Stomach (tissue), 9 donors: ENCODE data around the gene PHF19. TPM values are rescaled to one million over a fixed set of nuclear protein-coding genes. Genes with fewer than 3 reads are reported as not detected.

Experiments used
- DNase-seq, 2 donors: peaks; one replicate each; pipeline versions ENCODE4 v3.0.0 to v3.0.0-alpha.2; 2013 to 2019
- H3K27ac ChIP-seq, 5 donors: fragments of 200-600 bp in 4 of 5; sonication (generic) in 4 of 5; one replicate each; pipeline ENCODE4 v1.5.1; 2013 to 2019; ENCODE audit warnings: mild to moderate bottlenecking in 1 of 5, moderate library complexity in 1 of 5
- H3K27me3 ChIP-seq, 3 donors: fragments of 200-600 bp; sonication (generic); one replicate each; pipeline ENCODE4 v1.5.1; 2017 to 2019; ENCODE audit warnings: mixed run types in 1 of 3
- H3K36me3 ChIP-seq, 4 donors: fragments of 200-600 bp; sonication (generic); 1 replicate in 3 of 4; 2 replicates in 1 of 4; pipeline ENCODE4 v1.5.1; 2016 to 2019
- H3K4me1 ChIP-seq, 4 donors: fragments of 200-600 bp; sonication (generic); one replicate each; pipeline ENCODE4 v1.5.1; 2016 to 2019
- H3K4me3 ChIP-seq, 4 donors: fragments of 200-600 bp; sonication (generic) in 3 of 4; one replicate each; pipeline ENCODE4 v1.5.1; 2016 to 2019; ENCODE audit warnings: mild to moderate bottlenecking in 1 of 4
- H3K9me3 ChIP-seq, 4 donors: fragments of 200-600 bp; sonication (generic); one replicate each; pipeline ENCODE4 v1.5.1; 2016 to 2019
- EP300 ChIP-seq: sonication (generic); formaldehyde crosslinking; IDR thresholded peaks from one replicate; pipeline ENCODE4 v1.6.1; 2017; ENCODE audit warnings: antibody characterized with exemption
- POLR2A ChIP-seq, 4 donors: fragments of 450-650 bp; IDR thresholded peaks; one replicate each; pipeline ENCODE4 v1.6.1; 2016; ENCODE audit warnings: antibody characterized with exemption in 4 of 4, control low read depth in 2 of 4, mild to moderate bottlenecking in 1 of 4, moderate library complexity in 1 of 4
- POLR2AphosphoS5 ChIP-seq, 3 donors: sonication (generic); formaldehyde crosslinking; IDR thresholded peaks; one replicate each; pipeline ENCODE4 v1.6.1; 2016; ENCODE audit warnings: antibody characterized with exemption in 3 of 3
- WGBS, 5 donors: extraction: QIAGEN DNeasy Blood & Tissue Kit in 3 of 5; methylation state at CpG; one replicate each; pipeline versions ENCODE4 v1.1.5 to v1.1.7; 2013 to 2018; 5-methylcytosine and 5-hydroxymethylcytosine counted together
- intact Hi-C: fragments of 100-400 bp; cut with DNase I; formaldehyde crosslinking; loops from one replicate; pipeline ENCODE4 v1.15.1; 2023; ENCODE audit warnings: low total_unique reads
- polyA plus RNA-seq, 3 donors: library from polyadenylated mRNA; stranded (reverse); fragments of 200-250 nt; gene quantifications; one replicate each; pipeline ENCODE4 v1.2.3, GENCODE V29; 2013
- total RNA-seq, 5 donors: library from RNA; depleted of rRNA; stranded (reverse); fragments of >200 nt; gene quantifications; one replicate each; pipeline versions ENCODE4 v1.1.0 to v1.2.3, GENCODE V29; 2014 to 2016
- TF ChIP-seq, protein P1 (sequence below), 7 experiments: fragments of 450-650 bp in 4 of 7; fragments of 200-600 bp in 3 of 7; sonication (generic) in 3 of 7; IDR thresholded peaks; one replicate each; pipeline ENCODE4 v1.5.1; 2016 to 2019; ENCODE audit warnings: antibody characterized with exemption in 7 of 7, control low read depth in 2 of 7, mild to moderate bottlenecking in 1 of 7
- donor health status: healthy with polysubstance abuse.
- donor health status: Bipolar disorder and iron deficiency.
- donor health status: healthy.

Gene PHF19
- total and polyA plus RNA-seq, 8 donors: 10.7 to 251 (median 27.2) TPM

DNA sequence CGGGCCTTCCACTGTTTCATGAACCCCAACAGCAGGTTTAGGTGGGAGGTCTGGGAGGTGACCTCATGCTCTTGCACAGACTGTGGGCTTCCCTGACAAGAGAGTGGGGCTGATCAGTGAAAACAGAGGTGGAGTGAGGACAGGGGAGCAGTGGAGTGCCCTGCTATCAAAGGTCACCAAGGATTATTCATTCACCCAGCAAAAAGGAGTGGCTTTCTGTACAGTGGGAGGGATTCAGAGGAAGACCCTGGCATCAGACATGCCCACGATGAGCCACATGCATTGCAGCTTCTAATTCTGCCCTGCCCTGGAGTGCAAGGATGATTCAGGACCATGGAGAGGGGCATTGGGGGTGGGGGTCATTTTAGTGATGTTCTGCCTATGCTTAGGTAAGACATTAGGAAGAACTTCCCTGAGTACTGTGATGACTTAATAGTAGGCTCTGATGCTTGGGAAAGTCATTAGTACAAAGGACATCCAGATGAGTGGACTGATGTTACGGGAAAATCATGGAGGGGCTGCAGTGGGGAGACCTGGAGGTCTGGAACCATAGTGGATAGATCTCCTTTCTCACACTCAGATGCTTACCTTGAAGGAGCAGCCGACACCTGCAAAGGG lies 36.8 kb upstream of the PHF19 start:
- TF ChIP-seq EP300: no peak
- no peak for TF ChIP-seq POLR2AphosphoS5 (IDR thresholded peaks at IDR 0.05)
- no peak for TF ChIP-seq POLR2A (IDR thresholded peaks at IDR 0.05)
- TF ChIP-seq, protein P1, sequence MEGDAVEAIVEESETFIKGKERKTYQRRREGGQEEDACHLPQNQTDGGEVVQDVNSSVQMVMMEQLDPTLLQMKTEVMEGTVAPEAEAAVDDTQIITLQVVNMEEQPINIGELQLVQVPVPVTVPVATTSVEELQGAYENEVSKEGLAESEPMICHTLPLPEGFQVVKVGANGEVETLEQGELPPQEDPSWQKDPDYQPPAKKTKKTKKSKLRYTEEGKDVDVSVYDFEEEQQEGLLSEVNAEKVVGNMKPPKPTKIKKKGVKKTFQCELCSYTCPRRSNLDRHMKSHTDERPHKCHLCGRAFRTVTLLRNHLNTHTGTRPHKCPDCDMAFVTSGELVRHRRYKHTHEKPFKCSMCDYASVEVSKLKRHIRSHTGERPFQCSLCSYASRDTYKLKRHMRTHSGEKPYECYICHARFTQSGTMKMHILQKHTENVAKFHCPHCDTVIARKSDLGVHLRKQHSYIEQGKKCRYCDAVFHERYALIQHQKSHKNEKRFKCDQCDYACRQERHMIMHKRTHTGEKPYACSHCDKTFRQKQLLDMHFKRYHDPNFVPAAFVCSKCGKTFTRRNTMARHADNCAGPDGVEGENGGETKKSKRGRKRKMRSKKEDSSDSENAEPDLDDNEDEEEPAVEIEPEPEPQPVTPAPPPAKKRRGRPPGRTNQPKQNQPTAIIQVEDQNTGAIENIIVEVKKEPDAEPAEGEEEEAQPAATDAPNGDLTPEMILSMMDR (IDR thresholded peaks at IDR 0.05): no peak
- no peaks in the 10 kb centered on the region for H3K9me3 ChIP-seq
- H3K27ac ChIP-seq: peak overlapping the region in 2 of 5 donors; percentile 10 to 93
- no peak overlapping the region for H3K4me3 ChIP-seq
- WGBS, 5 donors: 83 to 93% (median 92%) methylated on average over 3 to 4 of the region's 4 CpGs
- H3K36me3 ChIP-seq: peaks cover 0 to 54% (median 41%) of the 10 kb centered on the region in 4 donors
- H3K4me1 ChIP-seq: peaks cover 0 to 43% (median 27%) of the 10 kb centered on the region in 4 donors
- DNase-seq: no peak
- no peaks in the 10 kb centered on the region for H3K27me3 ChIP-seq
- intact Hi-C loops: no loop called here

DNA sequence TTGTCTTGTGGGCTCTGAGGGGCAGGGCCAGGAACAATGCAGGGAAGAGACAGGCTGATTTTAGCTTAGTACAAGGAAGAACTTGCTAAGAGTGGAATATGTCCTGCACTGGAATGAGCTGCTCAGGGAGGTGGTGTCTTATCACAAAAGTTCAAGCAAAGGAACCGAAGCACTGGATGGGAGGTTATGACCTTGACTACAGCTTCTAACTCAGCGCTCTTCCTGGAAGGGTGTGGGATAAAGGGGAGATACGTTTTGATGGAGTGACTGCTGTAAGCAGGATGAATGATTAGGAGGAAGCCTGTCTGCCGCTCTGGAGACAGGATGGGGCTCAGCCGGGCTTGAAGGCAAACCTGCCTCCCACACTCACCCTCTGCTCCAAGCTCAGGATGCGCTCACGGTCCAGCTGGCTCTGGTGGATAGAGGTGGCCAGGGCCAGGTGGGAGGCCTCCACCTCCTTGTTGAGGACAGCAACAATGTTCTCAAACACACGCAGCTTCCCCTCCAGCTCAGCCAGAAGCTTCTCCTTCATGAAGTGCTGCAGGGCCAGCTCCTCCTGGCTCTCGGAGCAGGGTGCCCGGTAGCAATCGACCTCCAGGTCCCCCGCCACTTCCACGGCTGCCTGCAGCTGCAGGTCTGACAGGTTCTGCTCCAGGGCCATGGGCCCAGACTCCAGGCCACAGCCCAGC lies 36.1 kb upstream of the PHF19 start:
- TF ChIP-seq, protein P1 (IDR thresholded peaks at IDR 0.05): no peak
- TF ChIP-seq POLR2AphosphoS5 (IDR thresholded peaks at IDR 0.05): no peak
- TF ChIP-seq POLR2A (IDR thresholded peaks at IDR 0.05): no peak
- TF ChIP-seq EP300: no peak
- Histone ChIP-seq H3K4me1 (peaks cover 0 to 38% (median 24%) of the 10 kb centered on the region in 4 donors), H3K4me3 (no peak overlapping the region), H3K9me3 (no peaks in the 10 kb centered on the region), H3K27me3 (no peaks in the 10 kb centered on the region), H3K36me3 (peaks cover 0 to 58% (median 42%) of the 10 kb centered on the region in 4 donors), H3K27ac (no peak overlapping the region)
- DNase-seq: no peak
- intact Hi-C loops: no loop called here
- 77 to 91% (median 87%) methylated on average over 8 to 13 of the region's 13 CpGs for WGBS, 5 donors

DNA sequence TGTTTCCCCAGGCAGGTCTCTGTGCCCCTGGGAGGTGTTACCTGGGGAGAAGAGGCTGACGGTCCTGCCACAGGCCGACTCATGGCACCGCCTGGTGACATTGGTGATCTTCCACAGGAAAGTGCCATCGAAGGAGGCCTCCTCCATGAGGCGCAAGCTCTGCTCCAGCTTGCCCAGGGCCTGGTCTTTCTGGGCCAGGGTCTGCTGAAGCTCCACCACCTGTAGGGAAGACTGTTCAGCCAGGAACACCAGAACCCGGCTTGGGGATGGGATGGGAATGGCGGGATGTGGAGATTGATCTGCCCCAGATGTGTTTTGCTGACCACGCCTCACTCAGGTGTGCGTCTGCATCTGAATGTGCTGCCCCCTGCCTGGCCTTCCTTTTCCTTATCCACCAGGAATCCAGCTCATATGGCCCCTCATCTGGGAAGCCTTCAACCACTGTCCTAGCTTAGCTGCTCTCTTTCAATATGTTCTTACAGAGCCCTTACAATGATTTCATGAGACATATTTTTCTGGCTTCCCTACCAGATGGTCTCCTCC lies 34.4 kb upstream of the PHF19 start:
- Histone ChIP-seq H3K4me3 (no peak overlapping the region), H3K4me1 (peaks cover 0 to 24% (median 16%) of the 10 kb centered on the region in 4 donors), H3K36me3 (peaks cover 0 to 57% (median 42%) of the 10 kb centered on the region in 4 donors), H3K27ac (no peak overlapping the region), H3K27me3 (no peaks in the 10 kb centered on the region), H3K9me3 (no peaks in the 10 kb centered on the region)
- DNase-seq: no peak
- intact Hi-C loops: no loop called here
- no peak for TF ChIP-seq POLR2AphosphoS5 (IDR thresholded peaks at IDR 0.05)
- TF ChIP-seq EP300: no peak
- TF ChIP-seq POLR2A (IDR thresholded peaks at IDR 0.05): no peak
- WGBS, 5 donors: 91 to 96% (median 92%) methylated on average over 4 to 9 of the region's 9 CpGs

DNA sequence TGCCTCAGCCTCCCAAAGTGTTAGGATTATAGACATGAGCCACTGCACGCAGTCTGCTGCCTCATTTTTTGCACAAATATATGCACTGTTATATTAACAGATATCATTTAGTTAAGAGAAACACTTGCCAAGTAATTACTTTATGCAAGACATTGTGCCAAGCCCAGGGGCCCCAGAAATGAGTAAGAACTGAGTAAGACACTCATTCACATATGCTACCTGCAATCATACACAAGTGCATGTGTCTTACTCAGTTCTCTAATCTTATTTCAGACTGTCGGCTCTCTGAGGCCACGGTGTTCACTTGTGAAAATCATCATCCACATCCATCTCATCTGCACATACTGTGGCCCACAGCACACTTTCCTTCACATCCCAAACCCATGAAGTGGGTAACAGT lies 33.7 kb upstream of the PHF19 start:
- Histone ChIP-seq H3K9me3 (no peaks in the 10 kb centered on the region), H3K27ac (no peak overlapping the region), H3K4me3 (no peak overlapping the region), H3K36me3 (peaks cover 0 to 57% (median 42%) of the 10 kb centered on the region in 4 donors), H3K4me1 (peaks cover 0 to 16% (median 10%) of the 10 kb centered on the region in 4 donors), H3K27me3 (no peaks in the 10 kb centered on the region)
- 73 to 89% (median 87%) methylated on average over 3 of the region's 3 CpGs for whole genome bisulfite sequencing, 5 donors
- DNase-seq: no peak
- TF ChIP-seq POLR2A (IDR thresholded peaks at IDR 0.05): no peak
- TF ChIP-seq POLR2AphosphoS5 (IDR thresholded peaks at IDR 0.05): no peak
- TF ChIP-seq EP300: no peak
- TF ChIP-seq, protein P1 (IDR thresholded peaks at IDR 0.05): no peak
- intact Hi-C loops: no loop called here
